ENCODE measurements around the gene LEPR.

LEPR gene

GRCh38 chr1:65395887-65396612, 24.4 kb upstream of the LEPR start:
- H3K9me3 ChIP-seq (ENCODE audit: control insufficient read depth, insufficient read depth, low read length), result no peaks in the 10 kb centered on the region

GRCh38 chr1:65398083-65398482, 22.4 kb upstream of the LEPR start:
- H3K36me3 ChIP-seq (ENCODE audit: insufficient read depth, low read length), result no peaks in the 10 kb centered on the region; the same call in 1 of the 2 replicates
- no peak overlapping the region for H3K9ac ChIP-seq (ENCODE audit: low read depth, low read length)
- peaks cover 10% of the 10 kb centered on the region; the same call in 1 of the 2 replicates for H3K4me1 ChIP-seq (ENCODE audit: insufficient read depth, low read length)
- H3K9me3 ChIP-seq (ENCODE audit: control insufficient read depth, insufficient read depth, low read length), result no peaks in the 10 kb centered on the region

More at GRCh38 chr1:65395887-65396612, 24.4 kb upstream of the LEPR start:
- Histone ChIP-seq H3K4me1 (ENCODE audit: insufficient read depth, low read length) (peaks cover 10% of the 10 kb centered on the region; the same call in 1 of the 2 replicates), H3K36me3 (ENCODE audit: insufficient read depth, low read length) (no peaks in the 10 kb centered on the region; the same call in 1 of the 2 replicates), H3K9ac (ENCODE audit: low read depth, low read length) (no peak overlapping the region)

- H3K9me3 ChIP-seq (ENCODE audit: control insufficient read depth, insufficient read depth, low read length), result no peaks in the 10 kb centered on the region
- no peak overlapping the region for H3K9ac ChIP-seq (ENCODE audit: low read depth, low read length)
- H3K4me1 ChIP-seq (ENCODE audit: insufficient read depth, low read length), result peaks cover 10% of the 10 kb centered on the region; the same call in 1 of the 2 replicates
- no peaks in the 10 kb centered on the region; the same call in 1 of the 2 replicates for H3K36me3 ChIP-seq (ENCODE audit: insufficient read depth, low read length)
Measured at GRCh38 chr1:65399003-65399402, 21.5 kb upstream of the LEPR start.

GRCh38 chr1:65401612-65402011, 18.9 kb upstream of the LEPR start:
- Histone ChIP-seq H3K9ac (ENCODE audit: low read depth, low read length) (no peak overlapping the region), H3K4me1 (ENCODE audit: insufficient read depth, low read length) (peaks cover 6% of the 10 kb centered on the region; the same call in 1 of the 2 replicates), H3K36me3 (ENCODE audit: insufficient read depth, low read length) (no peaks in the 10 kb centered on the region), H3K9me3 (ENCODE audit: control insufficient read depth, insufficient read depth, low read length) (no peaks in the 10 kb centered on the region)

- no peaks in the 10 kb centered on the region; the same call in 1 of the 2 replicates for H3K36me3 ChIP-seq (ENCODE audit: insufficient read depth, low read length)
- peaks cover 17% of the 10 kb centered on the region for H3K4me1 ChIP-seq (ENCODE audit: insufficient read depth, low read length)
- H3K9ac ChIP-seq (ENCODE audit: low read depth, low read length), result no peak overlapping the region
- no peaks in the 10 kb centered on the region for H3K9me3 ChIP-seq (ENCODE audit: control insufficient read depth, insufficient read depth, low read length)
Measured at GRCh38 chr1:65404941-65405340, 15.5 kb upstream of the LEPR start.

GRCh38 chr1:65407877-65408276, 12.6 kb upstream of the LEPR start:
- H3K4me1 ChIP-seq (ENCODE audit: insufficient read depth, low read length), result peaks cover 17% of the 10 kb centered on the region
- no peaks in the 10 kb centered on the region for H3K9me3 ChIP-seq (ENCODE audit: control insufficient read depth, insufficient read depth, low read length)
- no peak overlapping the region for H3K9ac ChIP-seq (ENCODE audit: low read depth, low read length)
- H3K36me3 ChIP-seq (ENCODE audit: insufficient read depth, low read length), result no peaks in the 10 kb centered on the region; the same call in 1 of the 2 replicates

- Histone ChIP-seq H3K4me1 (ENCODE audit: insufficient read depth, low read length) (peaks cover 17% of the 10 kb centered on the region), H3K9me3 (ENCODE audit: control insufficient read depth, insufficient read depth, low read length) (no peaks in the 10 kb centered on the region), H3K9ac (ENCODE audit: low read depth, low read length) (no peak overlapping the region), H3K36me3 (ENCODE audit: insufficient read depth, low read length) (no peaks in the 10 kb centered on the region; the same call in 1 of the 2 replicates)
Measured at GRCh38 chr1:65409314-65409713, 11.2 kb upstream of the LEPR start.

GRCh38 chr1:65409816-65410326, 10.6 kb upstream of the LEPR start:
- Histone ChIP-seq H3K9ac (ENCODE audit: low read depth, low read length) (no peak overlapping the region), H3K4me1 (ENCODE audit: insufficient read depth, low read length) (peaks cover 17% of the 10 kb centered on the region), H3K36me3 (ENCODE audit: insufficient read depth, low read length) (no peaks in the 10 kb centered on the region; the same call in 1 of the 2 replicates), H3K9me3 (ENCODE audit: control insufficient read depth, insufficient read depth, low read length) (no peaks in the 10 kb centered on the region)

- peaks cover 26% of the 10 kb centered on the region for H3K4me1 ChIP-seq (ENCODE audit: insufficient read depth, low read length)
- no peaks in the 10 kb centered on the region for H3K9me3 ChIP-seq (ENCODE audit: control insufficient read depth, insufficient read depth, low read length)
- no peak overlapping the region for H3K9ac ChIP-seq (ENCODE audit: low read depth, low read length)
- H3K36me3 ChIP-seq (ENCODE audit: insufficient read depth, low read length), result no peaks in the 10 kb centered on the region; the same call in 1 of the 2 replicates
Measured at GRCh38 chr1:65412256-65412983, 8.0 kb upstream of the LEPR start.

- Histone ChIP-seq H3K36me3 (ENCODE audit: insufficient read depth, low read length) (no peaks in the 10 kb centered on the region; the same call in 1 of the 2 replicates), H3K4me1 (ENCODE audit: insufficient read depth, low read length) (peaks cover 32% of the 10 kb centered on the region), H3K9ac (ENCODE audit: low read depth, low read length) (no peak overlapping the region), H3K9me3 (ENCODE audit: control insufficient read depth, insufficient read depth, low read length) (no peaks in the 10 kb centered on the region)
Measured at GRCh38 chr1:65412984-65413375, 7.5 kb upstream of the LEPR start.

GRCh38 chr1:65414538-65414937, 5.9 kb upstream of the LEPR start:
- Histone ChIP-seq H3K36me3 (ENCODE audit: insufficient read depth, low read length) (no peaks in the 10 kb centered on the region), H3K4me1 (ENCODE audit: insufficient read depth, low read length) (peaks cover 20% of the 10 kb centered on the region; the same call in 1 of the 2 replicates), H3K9me3 (ENCODE audit: control insufficient read depth, insufficient read depth, low read length) (no peaks in the 10 kb centered on the region), H3K9ac (ENCODE audit: low read depth, low read length) (no peak overlapping the region)

- peaks cover 15% of the 10 kb centered on the region; the same call in 1 of the 2 replicates for H3K4me1 ChIP-seq (ENCODE audit: insufficient read depth, low read length)
- no peaks in the 10 kb centered on the region for H3K36me3 ChIP-seq (ENCODE audit: insufficient read depth, low read length)
- H3K9me3 ChIP-seq (ENCODE audit: control insufficient read depth, insufficient read depth, low read length), result no peaks in the 10 kb centered on the region
- H3K9ac ChIP-seq (ENCODE audit: low read depth, low read length), result no peak overlapping the region
Measured at GRCh38 chr1:65416767-65417166, 3.7 kb upstream of the LEPR start.

GRCh38 chr1:65417729-65418128, 2.7 kb upstream of the LEPR start:
- Histone ChIP-seq H3K9ac (ENCODE audit: low read depth, low read length) (no peak overlapping the region), H3K4me1 (ENCODE audit: insufficient read depth, low read length) (peaks cover 17% of the 10 kb centered on the region), H3K36me3 (ENCODE audit: insufficient read depth, low read length) (no peaks in the 10 kb centered on the region), H3K9me3 (ENCODE audit: control insufficient read depth, insufficient read depth, low read length) (no peaks in the 10 kb centered on the region)

- H3K9ac ChIP-seq (ENCODE audit: low read depth, low read length), result peak overlapping the region; percentile 79
- H3K9me3 ChIP-seq (ENCODE audit: control insufficient read depth, insufficient read depth, low read length), result no peaks in the 10 kb centered on the region
- H3K4me1 ChIP-seq (ENCODE audit: insufficient read depth, low read length), result peaks cover 26% of the 10 kb centered on the region
- H3K36me3 ChIP-seq (ENCODE audit: insufficient read depth, low read length), result no peaks in the 10 kb centered on the region
Measured at GRCh38 chr1:65418522-65419185, 1.8 kb upstream of the LEPR start.

Data from ES-I3 (cell line).